Peyer's patch (tissue), 4 donors: ENCODE measurements around the gene DMGDH.

ENCODE experiments used
- POLR2A ChIP-seq, 2 donors: fragments of 450-650 bp; IDR thresholded peaks; one replicate each; pipeline ENCODE4 v1.5.1; 2017; ENCODE audit warnings: antibody characterized with exemption in 2 of 2, mild to moderate bottlenecking in 2 of 2, moderate library complexity in 2 of 2
- TF ChIP-seq, protein P1 (sequence below), 6 experiments: fragments of 450-650 bp in 4 of 6; fragments of 200-600 bp in 2 of 6; sonication (generic) in 1 of 6; IDR thresholded peaks; one replicate each; pipeline ENCODE4 v1.5.1; 2017 to 2019; ENCODE audit warnings: antibody characterized with exemption in 6 of 6, mild to moderate bottlenecking in 3 of 6, moderate library complexity in 1 of 6

DNA sequence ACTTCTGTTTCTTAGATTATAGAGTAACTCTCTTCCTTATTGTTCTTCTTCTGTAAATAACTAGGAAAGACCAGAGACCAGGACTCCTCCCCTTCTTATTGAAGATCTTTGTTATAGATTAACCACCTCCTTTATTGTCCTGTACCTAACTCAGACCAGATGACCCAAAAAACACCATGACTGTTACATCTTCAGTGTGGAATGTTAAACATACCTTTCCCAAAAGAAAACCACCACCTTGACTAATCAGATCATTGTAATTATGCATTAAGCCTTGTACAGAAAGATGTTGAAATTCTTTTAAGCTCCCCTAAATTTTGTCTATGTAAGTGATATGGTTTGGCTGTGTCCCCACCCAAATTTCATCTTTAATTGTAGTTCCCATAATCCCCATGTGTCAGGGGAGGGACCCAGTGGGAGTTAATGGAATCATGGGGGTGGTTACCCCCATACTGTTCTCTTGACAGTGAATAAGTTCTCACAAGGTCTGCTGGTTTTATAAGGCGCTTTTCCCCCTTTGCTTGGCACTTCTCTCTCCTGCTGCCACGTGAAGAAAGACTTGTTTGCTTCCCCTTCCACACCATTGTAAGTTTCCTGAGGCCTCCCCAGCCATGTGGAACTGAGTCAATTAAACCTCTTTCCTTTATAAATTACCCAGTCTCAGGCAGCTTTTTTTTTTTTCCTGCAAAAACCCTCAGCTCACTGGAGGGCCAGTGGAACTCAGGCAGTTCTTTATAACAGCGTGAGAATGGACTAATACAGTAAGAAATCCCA is 110.6 kb downstream of the DMGDH start:
- TF ChIP-seq, protein P1, sequence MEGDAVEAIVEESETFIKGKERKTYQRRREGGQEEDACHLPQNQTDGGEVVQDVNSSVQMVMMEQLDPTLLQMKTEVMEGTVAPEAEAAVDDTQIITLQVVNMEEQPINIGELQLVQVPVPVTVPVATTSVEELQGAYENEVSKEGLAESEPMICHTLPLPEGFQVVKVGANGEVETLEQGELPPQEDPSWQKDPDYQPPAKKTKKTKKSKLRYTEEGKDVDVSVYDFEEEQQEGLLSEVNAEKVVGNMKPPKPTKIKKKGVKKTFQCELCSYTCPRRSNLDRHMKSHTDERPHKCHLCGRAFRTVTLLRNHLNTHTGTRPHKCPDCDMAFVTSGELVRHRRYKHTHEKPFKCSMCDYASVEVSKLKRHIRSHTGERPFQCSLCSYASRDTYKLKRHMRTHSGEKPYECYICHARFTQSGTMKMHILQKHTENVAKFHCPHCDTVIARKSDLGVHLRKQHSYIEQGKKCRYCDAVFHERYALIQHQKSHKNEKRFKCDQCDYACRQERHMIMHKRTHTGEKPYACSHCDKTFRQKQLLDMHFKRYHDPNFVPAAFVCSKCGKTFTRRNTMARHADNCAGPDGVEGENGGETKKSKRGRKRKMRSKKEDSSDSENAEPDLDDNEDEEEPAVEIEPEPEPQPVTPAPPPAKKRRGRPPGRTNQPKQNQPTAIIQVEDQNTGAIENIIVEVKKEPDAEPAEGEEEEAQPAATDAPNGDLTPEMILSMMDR (IDR thresholded peaks at IDR 0.05), result no peak
- TF ChIP-seq POLR2A (IDR thresholded peaks at IDR 0.05), result no peak
